GM13977 (cell line): ENCODE measurements around the gene SYNPO.

Experiments
- DNase-seq: peaks from one replicate; pipeline ENCODE4 v3.0.0; 2012; ENCODE audit warnings: low spot score
- in situ Hi-C: fragments of 300-500 bp; cut with MboI; formaldehyde crosslinking; loops from one replicate; pipeline ENCODE4 v1.12.0; 2022; ENCODE audit warnings: low sequenced_read_pairs, low pct_unique_long_range_greater_than_20kb, mixed read lengths, inconsistent platforms; ENCODE audit not compliant: unreplicated experiment
- TF ChIP-seq, protein P1 (sequence below): IDR thresholded peaks from 2 replicates; pipeline ENCODE4 v1.5.1; 2012; ENCODE audit warnings: mild to moderate bottlenecking, control low read depth; ENCODE audit not compliant: insufficient read depth; ENCODE audit errors: extremely low read depth, missing control alignments

SYNPO gene

DNA sequence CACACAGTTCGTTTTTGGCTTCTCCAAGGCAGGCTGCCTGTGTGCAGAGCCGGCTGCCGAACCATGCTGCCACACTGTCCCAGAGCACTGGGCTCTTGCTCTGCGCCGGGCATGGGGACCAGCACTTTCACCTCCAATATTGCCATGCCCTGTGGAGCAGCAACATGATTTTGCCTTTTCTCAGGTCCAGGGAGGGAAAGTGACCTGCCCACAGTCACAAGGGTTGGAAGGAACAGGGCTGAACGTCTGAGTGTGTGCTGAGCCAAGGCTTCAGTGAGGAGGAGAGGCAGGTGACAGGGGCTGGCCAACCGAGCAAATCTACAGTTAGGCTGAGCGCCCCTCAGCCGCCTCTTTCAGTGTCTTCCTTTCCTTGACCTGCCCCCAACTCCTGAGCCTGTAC lies 34.0 kb upstream of the SYNPO start:
- TF ChIP-seq, protein P1, sequence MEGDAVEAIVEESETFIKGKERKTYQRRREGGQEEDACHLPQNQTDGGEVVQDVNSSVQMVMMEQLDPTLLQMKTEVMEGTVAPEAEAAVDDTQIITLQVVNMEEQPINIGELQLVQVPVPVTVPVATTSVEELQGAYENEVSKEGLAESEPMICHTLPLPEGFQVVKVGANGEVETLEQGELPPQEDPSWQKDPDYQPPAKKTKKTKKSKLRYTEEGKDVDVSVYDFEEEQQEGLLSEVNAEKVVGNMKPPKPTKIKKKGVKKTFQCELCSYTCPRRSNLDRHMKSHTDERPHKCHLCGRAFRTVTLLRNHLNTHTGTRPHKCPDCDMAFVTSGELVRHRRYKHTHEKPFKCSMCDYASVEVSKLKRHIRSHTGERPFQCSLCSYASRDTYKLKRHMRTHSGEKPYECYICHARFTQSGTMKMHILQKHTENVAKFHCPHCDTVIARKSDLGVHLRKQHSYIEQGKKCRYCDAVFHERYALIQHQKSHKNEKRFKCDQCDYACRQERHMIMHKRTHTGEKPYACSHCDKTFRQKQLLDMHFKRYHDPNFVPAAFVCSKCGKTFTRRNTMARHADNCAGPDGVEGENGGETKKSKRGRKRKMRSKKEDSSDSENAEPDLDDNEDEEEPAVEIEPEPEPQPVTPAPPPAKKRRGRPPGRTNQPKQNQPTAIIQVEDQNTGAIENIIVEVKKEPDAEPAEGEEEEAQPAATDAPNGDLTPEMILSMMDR, result no peak
- in situ Hi-C loops, result no loop called here
- no peak for DNase-seq

DNA sequence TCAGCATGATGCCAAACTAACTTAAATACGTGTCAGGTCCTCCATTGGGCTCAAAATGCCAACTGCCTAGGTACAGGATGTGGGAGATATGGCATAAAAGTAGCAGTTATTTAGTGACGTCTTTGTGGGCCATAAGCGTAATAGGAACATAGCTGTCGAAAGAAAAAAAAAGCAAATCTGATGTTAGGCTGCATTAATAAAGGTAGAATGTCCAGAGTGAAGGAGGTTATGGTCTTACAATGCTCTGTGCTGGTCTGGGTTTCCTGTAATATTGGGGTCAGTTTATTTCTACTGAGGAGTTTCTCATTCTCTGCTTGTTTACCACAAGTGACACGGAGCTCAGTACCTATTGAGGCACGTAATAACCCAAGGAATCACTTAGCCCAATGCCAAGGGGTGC lies 33.4 kb upstream of the SYNPO start:
- TF ChIP-seq, protein P1, result no peak
- in situ Hi-C loops, result no loop called here

DNA sequence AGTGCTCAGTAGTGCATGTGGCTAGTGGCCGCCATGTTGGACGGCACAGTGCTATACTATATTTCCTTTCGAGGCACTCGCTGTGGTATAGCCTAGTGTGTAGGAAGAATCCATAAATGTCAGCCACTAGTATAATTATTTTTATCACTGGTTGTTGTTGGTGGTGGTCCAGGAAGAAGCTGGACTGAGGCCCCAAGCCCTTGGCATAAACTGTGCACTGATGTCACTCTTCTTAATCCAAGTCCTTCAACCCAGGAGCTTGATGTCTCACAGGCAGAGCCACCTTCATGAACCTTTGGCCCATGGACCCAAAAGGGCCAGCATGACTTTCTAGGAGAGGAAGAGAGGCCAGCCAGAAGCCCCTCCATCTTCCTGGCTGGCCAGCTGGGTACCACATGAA lies 32.5 kb upstream of the SYNPO start:
- in situ Hi-C loops, result no loop called here
- TF ChIP-seq, protein P1, result no peak
- no peak for DNase-seq

More for the DNA sequence above, 33.4 kb upstream of the SYNPO start:
- no peak for DNase-seq

DNA sequence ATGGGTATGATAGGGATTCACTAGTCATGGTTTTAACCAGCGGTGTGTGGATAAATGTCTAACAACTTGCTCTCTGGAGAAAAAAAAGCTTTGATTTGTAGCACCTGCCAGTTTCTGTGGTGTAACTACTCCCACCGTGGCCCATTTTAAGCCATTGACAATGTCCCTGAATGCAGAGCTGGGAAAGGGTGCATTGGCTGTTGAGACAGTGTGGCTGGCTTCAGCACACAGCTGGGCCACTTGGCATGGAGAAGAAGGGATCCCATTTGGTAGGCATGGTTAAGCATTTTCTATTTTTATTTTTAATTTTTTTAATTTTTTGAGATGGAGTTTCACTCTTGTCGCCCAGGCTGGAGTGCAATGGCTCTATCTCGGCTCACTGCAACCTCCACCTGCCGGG lies 31.5 kb upstream of the SYNPO start:
- in situ Hi-C loops, result no loop called here
- TF ChIP-seq, protein P1, result no peak
- DNase-seq, result no peak

DNA sequence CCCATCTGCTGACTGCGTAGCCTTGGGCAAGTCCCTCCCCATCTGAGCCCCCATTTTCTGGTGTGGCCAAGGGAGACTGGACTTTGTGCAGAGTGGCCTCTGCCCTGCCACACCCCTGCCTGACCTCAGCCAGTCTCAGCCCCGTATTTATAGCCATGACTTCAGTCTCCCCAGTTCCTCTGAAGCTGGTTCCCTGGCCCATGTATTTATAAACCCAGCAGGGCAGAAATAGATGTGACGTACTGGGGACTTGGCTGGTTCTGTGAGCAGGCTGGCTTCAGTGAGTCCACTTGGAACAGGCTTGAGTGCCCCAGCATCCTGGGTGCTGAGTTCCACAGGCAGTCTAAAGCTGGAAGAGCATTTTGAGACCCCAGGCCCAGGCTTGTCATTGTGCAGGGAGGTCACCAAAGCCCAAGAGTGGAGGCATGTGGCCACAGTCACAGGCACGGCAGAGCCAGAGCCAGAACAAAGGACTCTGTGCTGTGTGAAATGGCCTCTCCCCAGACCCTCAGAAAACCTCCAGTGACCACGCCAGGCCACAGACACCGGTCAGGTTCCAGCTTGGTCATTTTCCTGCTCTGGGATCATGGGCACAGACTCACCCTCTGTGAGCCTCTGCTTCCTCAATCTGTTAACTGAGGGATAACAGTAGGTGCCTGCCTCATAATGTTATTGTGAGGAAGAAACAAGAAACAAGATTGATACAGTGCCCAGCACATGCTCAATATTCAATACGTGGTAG lies 30.4 kb upstream of the SYNPO start:
- DNase-seq, result no peak
- TF ChIP-seq, protein P1, result no peak
- in situ Hi-C loops, result no loop called here

DNA sequence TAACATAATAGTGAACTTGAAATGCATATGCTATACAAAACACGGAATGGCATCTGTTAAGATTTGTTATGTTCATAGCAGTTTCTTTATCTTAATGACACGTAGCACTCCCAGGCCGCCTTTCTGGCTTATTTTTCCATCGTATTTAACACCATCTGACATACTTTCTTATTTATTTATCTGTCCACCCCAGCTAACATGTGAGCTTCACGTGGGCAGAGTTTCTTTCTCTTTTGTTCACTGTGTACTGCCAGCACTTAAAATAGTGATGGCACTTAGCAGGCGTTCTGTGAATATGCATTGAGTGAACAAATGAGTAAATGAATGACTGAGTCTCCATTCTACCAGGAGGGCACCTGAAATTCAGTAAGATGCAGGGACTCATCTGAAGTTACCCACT lies 29.4 kb upstream of the SYNPO start:
- in situ Hi-C loops, result no loop called here

More for the DNA sequence above, 29.4 kb upstream of the SYNPO start:
- DNase-seq, result no peak
- TF ChIP-seq, protein P1, result no peak
